Body of pancreas (tissue), 4 donors: ENCODE results near the gene WFDC9. TPM values are rescaled to one million over a fixed set of nuclear protein-coding genes. Genes with fewer than 3 reads are reported as not detected.

Experiments used
- ATAC-seq: fragments of 150-250 bp; one replicate; pipeline ENCODE4 v1.9.1; 2016
- DNase-seq, 4 donors: peaks; one replicate each; pipeline ENCODE4 v3.0.0-alpha.2; 2019
- H3K27ac ChIP-seq, 4 donors: fragments of 200-600 bp; sonication (generic); 1 replicate in 3 of 4; 2 replicates in 1 of 4; pipeline versions ENCODE4 v1.5.1 to v1.6.1; 2016 to 2019; ENCODE audit warnings: mild to moderate bottlenecking in 1 of 4, mixed read lengths in 1 of 4, moderate library complexity in 1 of 4
- H3K27me3 ChIP-seq, 2 donors: fragments of 200-600 bp; sonication (generic); one replicate each; pipeline ENCODE4 v1.6.0; 2016; ENCODE audit warnings: mild to moderate bottlenecking in 1 of 2
- H3K36me3 ChIP-seq, 2 donors: fragments of 200-600 bp; sonication (generic); replicated peaks in 1 of 2; 2 replicates each; pipeline ENCODE4 v1.5.1; 2016; ENCODE audit warnings: low read depth in 2 of 2; ENCODE audit not compliant: insufficient read depth in 1 of 2
- H3K4me1 ChIP-seq: fragments of 200-600 bp; sonication (generic); one replicate; pipeline ENCODE4 v1.6.0; 2016
- H3K4me3 ChIP-seq, 2 donors: fragments of 200-600 bp; sonication (generic); 1 replicate in 1 of 2; 2 replicates in 1 of 2; pipeline ENCODE4 v1.5.1; 2016 to 2019
- H3K9me3 ChIP-seq, 3 donors: fragments of 200-600 bp; sonication (generic); 1 replicate in 2 of 3; 2 replicates in 1 of 3; pipeline ENCODE4 v1.5.1; 2016
- CTCF ChIP-seq, 7 experiments: fragments of 450-650 bp in 4 of 7; fragments of 200-600 bp in 3 of 7; sonication (generic) in 3 of 7; IDR thresholded peaks; one replicate each; pipeline ENCODE4 v1.5.1; 2016 to 2019; ENCODE audit warnings: antibody characterized with exemption in 7 of 7
- POLR2A ChIP-seq, 3 donors: fragments of 450-650 bp; IDR thresholded peaks; one replicate each; pipeline ENCODE4 v1.6.1; 2016; ENCODE audit warnings: antibody characterized with exemption in 3 of 3, mild to moderate bottlenecking in 2 of 3
- WGBS, 2 donors: methylation state at CpG; one replicate each; pipeline ENCODE4 v1.1.5; 2017; 5-methylcytosine and 5-hydroxymethylcytosine counted together
- intact Hi-C: fragments of 100-400 bp; cut with DNase I; formaldehyde crosslinking; loops from one replicate; pipeline ENCODE4 v1.15.1; 2023
- total RNA-seq, 2 donors: library from RNA; depleted of rRNA; stranded (reverse); fragments of >200 nt; gene quantifications; one replicate each; pipeline ENCODE4 v1.1.0, GENCODE V29; 2016

WFDC9 gene
- total RNA-seq, 2 donors from 2014 or later, result not detected

- H3K36me3 ChIP-seq, result no peaks in the 10 kb centered on the region
- H3K27me3 ChIP-seq, result no peaks in the 10 kb centered on the region
- no peak for TF ChIP-seq CTCF (IDR thresholded peaks at IDR 0.05)
- TF ChIP-seq POLR2A (IDR thresholded peaks at IDR 0.05), result no peak
- intact Hi-C loops, result no loop called here
- no peak overlapping the region for H3K27ac ChIP-seq
- no peak overlapping the region for H3K4me3 ChIP-seq
- DNase-seq, result no peak
- 95 to 96% methylated on average over 2 of the region's 2 CpGs for whole genome bisulfite sequencing, 2 donors
- no peak for ATAC-seq
- H3K9me3 ChIP-seq, result no peaks in the 10 kb centered on the region
- peaks cover 11% of the 10 kb centered on the region for H3K4me1 ChIP-seq
Measured at GRCh38 chr20:45617591-45617990, 13.5 kb downstream of the WFDC9 start.

- no peak for DNase-seq
- no peak overlapping the region for H3K27ac ChIP-seq
- intact Hi-C loops, result no loop called here
- no peaks in the 10 kb centered on the region for H3K36me3 ChIP-seq
- H3K27me3 ChIP-seq, result no peaks in the 10 kb centered on the region
- no peaks in the 10 kb centered on the region for H3K9me3 ChIP-seq
- no peaks in the 10 kb centered on the region for H3K4me1 ChIP-seq
- TF ChIP-seq CTCF (IDR thresholded peaks at IDR 0.05) (no peak), POLR2A (IDR thresholded peaks at IDR 0.05) (no peak)
- H3K4me3 ChIP-seq, result no peak overlapping the region
- no peak for ATAC-seq
Measured at GRCh38 chr20:45612314-45612713, 18.8 kb downstream of the WFDC9 start.

GRCh38 chr20:45611054-45611453 lies 20.0 kb downstream of the WFDC9 start:
- DNase-seq (no peak), ATAC-seq (no peak)
- 50 to 67% methylated on average over 4 of the region's 4 CpGs for WGBS, 2 donors
- H3K4me3 ChIP-seq, result no peak overlapping the region
- intact Hi-C loops, result no loop called here
- TF ChIP-seq POLR2A (IDR thresholded peaks at IDR 0.05) (no peak), CTCF (IDR thresholded peaks at IDR 0.05) (no peak)
- H3K4me1 ChIP-seq, result no peaks in the 10 kb centered on the region
- no peak overlapping the region for H3K27ac ChIP-seq
- no peaks in the 10 kb centered on the region for H3K27me3 ChIP-seq
- H3K36me3 ChIP-seq, result no peaks in the 10 kb centered on the region
- H3K9me3 ChIP-seq, result peaks cover 0 to 7% (median 0%) of the 10 kb centered on the region in 3 donors

- intact Hi-C loops, result no loop called here
- ATAC-seq, result no peak
- DNase-seq, result no peak
- TF ChIP-seq CTCF (IDR thresholded peaks at IDR 0.05), result no peak
- TF ChIP-seq POLR2A (IDR thresholded peaks at IDR 0.05), result no peak
- Histone ChIP-seq H3K36me3 (no peaks in the 10 kb centered on the region), H3K27ac (no peak overlapping the region), H3K9me3 (peaks cover 0 to 7% (median 0%) of the 10 kb centered on the region in 3 donors), H3K4me1 (no peaks in the 10 kb centered on the region), H3K4me3 (no peak overlapping the region), H3K27me3 (no peaks in the 10 kb centered on the region)
- WGBS, 2 donors, result 64 to 89% methylated on average over 1 of the region's 1 CpG
Measured at GRCh38 chr20:45607810-45608209, 23.3 kb downstream of the WFDC9 start.

GRCh38 chr20:45595235-45595634 lies 35.8 kb downstream of the WFDC9 start:
- Histone ChIP-seq H3K4me1 (no peaks in the 10 kb centered on the region), H3K27ac (no peak overlapping the region), H3K36me3 (no peaks in the 10 kb centered on the region), H3K27me3 (no peaks in the 10 kb centered on the region), H3K4me3 (no peak overlapping the region), H3K9me3 (no peaks in the 10 kb centered on the region)
- 27 to 29% methylated on average over 1 of the region's 1 CpG for WGBS, 2 donors
- intact Hi-C loops, result no loop called here
- DNase-seq (peak in 1 of 4 donors; percentile 5), ATAC-seq (no peak)
- TF ChIP-seq POLR2A (IDR thresholded peaks at IDR 0.05) (no peak), CTCF (IDR thresholded peaks at IDR 0.05) (no peak)
